Esophagus muscularis mucosa (tissue), 4 donors: Measurements from ENCODE around the gene PNO1. TPM values are rescaled to one million over a fixed set of nuclear protein-coding genes. Genes with fewer than 3 reads are reported as not detected.

Experiments
- DNase-seq: peaks from one replicate; pipeline ENCODE4 v3.0.0-alpha.2; 2017; ENCODE audit errors: extremely low spot score
- H3K27ac ChIP-seq, 4 donors: fragments of 200-600 bp; sonication (generic); replicated peaks in 1 of 4; 1 replicate in 3 of 4; 2 replicates in 1 of 4; pipeline ENCODE4 v1.5.1; 2016 to 2019; ENCODE audit warnings: mild to moderate bottlenecking in 1 of 4
- H3K27me3 ChIP-seq, 4 donors: fragments of 200-600 bp; sonication (generic); one replicate each; pipeline versions ENCODE4 v1.5.1 to v1.6.0; 2016 to 2019
- H3K36me3 ChIP-seq, 4 donors: fragments of 200-600 bp; sonication (generic); one replicate each; pipeline ENCODE4 v1.5.1; 2016 to 2019
- H3K4me1 ChIP-seq, 4 donors: fragments of 200-600 bp; sonication (generic); one replicate each; pipeline ENCODE4 v1.5.1; 2016 to 2019
- H3K4me3 ChIP-seq, 4 donors: fragments of 200-600 bp; sonication (generic); 1 replicate in 2 of 4; 2 replicates in 2 of 4; pipeline ENCODE4 v1.5.1; 2016 to 2019; ENCODE audit warnings: mild to moderate bottlenecking in 4 of 4, moderate library complexity in 1 of 4
- H3K9me3 ChIP-seq, 4 donors: fragments of 200-600 bp; sonication (generic); 1 replicate in 3 of 4; 2 replicates in 1 of 4; pipeline ENCODE4 v1.5.1; 2016 to 2019
- CTCF ChIP-seq, 3 experiments: fragments of 200-600 bp in 2 of 3; fragments of 450-650 bp in 1 of 3; sonication (generic) in 2 of 3; IDR thresholded peaks; one replicate each; pipeline ENCODE4 v1.5.1; 2017 to 2019; ENCODE audit warnings: antibody characterized with exemption in 3 of 3, mild to moderate bottlenecking in 2 of 3, moderate library complexity in 1 of 3
- EP300 ChIP-seq: sonication (generic); formaldehyde crosslinking; IDR thresholded peaks from one replicate; pipeline ENCODE4 v1.6.1; 2017; ENCODE audit warnings: antibody characterized with exemption
- POLR2A ChIP-seq: fragments of 450-650 bp; IDR thresholded peaks from one replicate; pipeline ENCODE4 v1.6.1; 2017; ENCODE audit warnings: antibody characterized with exemption, moderate library complexity, mild to moderate bottlenecking, low read depth
- POLR2AphosphoS5 ChIP-seq, 2 donors: sonication (generic); formaldehyde crosslinking; IDR thresholded peaks; one replicate each; pipeline ENCODE4 v1.6.1; 2017; ENCODE audit warnings: antibody characterized with exemption in 2 of 2
- WGBS: methylation state at CpG from one replicate; pipeline ENCODE4 v1.1.5; 2018; 5-methylcytosine and 5-hydroxymethylcytosine counted together
- intact Hi-C: fragments of 100-400 bp; cut with DNase I; formaldehyde crosslinking; loops from one replicate; pipeline ENCODE4 v1.15.1; 2023
- total RNA-seq, 4 donors: library from RNA; depleted of rRNA; stranded (reverse); fragments of >200 nt; gene quantifications; one replicate each; pipeline versions ENCODE4 v1.1.0 to v1.2.1, GENCODE V29; 2016

The PNO1 gene
- total RNA-seq, 4 donors from 2014 or later = 16.6 to 27.3 (median 22.2) TPM

GRCh38 chr2:68195096-68195495 is 37.4 kb downstream of the PNO1 start:
- Histone ChIP-seq H3K27me3 (no peaks in the 10 kb centered on the region), H3K9me3 (no peaks in the 10 kb centered on the region), H3K27ac (peak overlapping the region in 2 of 4 donors; percentile 4 to 37), H3K4me1 (peaks cover 23 to 69% (median 46%) of the 10 kb centered on the region in 4 donors), H3K36me3 (no peaks in the 10 kb centered on the region), H3K4me3 (no peak overlapping the region)
- TF ChIP-seq EP300 (no peak), POLR2AphosphoS5 (IDR thresholded peaks at IDR 0.05) (no peak), POLR2A (no peak), CTCF (IDR thresholded peaks at IDR 0.05) (no peak)
- DNase-seq = no peak
- intact Hi-C loops = loop anchor here (5.0 to 10.0 kb wide), 2 partner anchors 70 to 87 kb away; no protein-coding TSS in a partner anchor

GRCh38 chr2:68196120-68196716 is 38.5 kb downstream of the PNO1 start:
- no peaks in the 10 kb centered on the region for H3K27me3 ChIP-seq
- H3K27ac ChIP-seq = peak overlapping the region in 1 of 4 donors; percentile 37
- TF ChIP-seq POLR2A (no peak), POLR2AphosphoS5 (IDR thresholded peaks at IDR 0.05) (no peak), EP300 (no peak), CTCF (IDR thresholded peaks at IDR 0.05) (peak in 2 of 3 experiments; percentile 73 to 75)
- no peaks in the 10 kb centered on the region for H3K9me3 ChIP-seq
- WGBS = 43% methylated on average over 4 of the region's 4 CpGs
- no peak overlapping the region for H3K4me3 ChIP-seq
- no peaks in the 10 kb centered on the region for H3K36me3 ChIP-seq
- intact Hi-C loops = loop anchor here (5.0 to 10.0 kb wide), 2 partner anchors 71 to 86 kb away; no protein-coding TSS in a partner anchor
- H3K4me1 ChIP-seq = peaks cover 23 to 65% (median 46%) of the 10 kb centered on the region in 4 donors
- DNase-seq = no peak

GRCh38 chr2:68200157-68200787 is 42.6 kb downstream of the PNO1 start:
- H3K27me3 ChIP-seq = no peaks in the 10 kb centered on the region
- H3K4me1 ChIP-seq = peaks cover 15 to 45% (median 34%) of the 10 kb centered on the region in 4 donors
- no peaks in the 10 kb centered on the region for H3K9me3 ChIP-seq
- TF ChIP-seq POLR2A (no peak), EP300 (no peak), CTCF (IDR thresholded peaks at IDR 0.05) (no peak), POLR2AphosphoS5 (IDR thresholded peaks at IDR 0.05) (no peak)
- H3K36me3 ChIP-seq = no peaks in the 10 kb centered on the region
- H3K27ac ChIP-seq = no peak overlapping the region
- H3K4me3 ChIP-seq = no peak overlapping the region
- 80% methylated on average over 4 of the region's 4 CpGs for WGBS
- intact Hi-C loops = loop anchor here (5.0 kb wide), 1 partner anchor 47 kb away; no protein-coding TSS in a partner anchor
- no peak for DNase-seq

GRCh38 chr2:68203587-68203986 is 45.9 kb downstream of the PNO1 start:
- Histone ChIP-seq H3K4me3 (no peak overlapping the region), H3K9me3 (no peaks in the 10 kb centered on the region), H3K4me1 (peaks cover 32 to 47% (median 45%) of the 10 kb centered on the region in 4 donors), H3K36me3 (no peaks in the 10 kb centered on the region), H3K27me3 (no peaks in the 10 kb centered on the region), H3K27ac (no peak overlapping the region)
- 43% methylated on average over 3 of the region's 3 CpGs for WGBS
- no peak for DNase-seq
- TF ChIP-seq EP300 = no peak
- no peak for TF ChIP-seq POLR2AphosphoS5 (IDR thresholded peaks at IDR 0.05)
- no peak for TF ChIP-seq POLR2A
- TF ChIP-seq CTCF (IDR thresholded peaks at IDR 0.05) = no peak
- intact Hi-C loops = loop anchor here (5.0 kb wide), 1 partner anchor 44 kb away; no protein-coding TSS in a partner anchor
